HG03103 (cell line): Measurements from ENCODE around the gene GINS2.

Experiments
- ATAC-seq: cut with Tn5 transposase; IDR thresholded peaks from one replicate; pipeline ENCODE4 v1.9.1; 2021; ENCODE audit warnings: low read depth; ENCODE audit not compliant: unreplicated experiment

Gene GINS2

DNA sequence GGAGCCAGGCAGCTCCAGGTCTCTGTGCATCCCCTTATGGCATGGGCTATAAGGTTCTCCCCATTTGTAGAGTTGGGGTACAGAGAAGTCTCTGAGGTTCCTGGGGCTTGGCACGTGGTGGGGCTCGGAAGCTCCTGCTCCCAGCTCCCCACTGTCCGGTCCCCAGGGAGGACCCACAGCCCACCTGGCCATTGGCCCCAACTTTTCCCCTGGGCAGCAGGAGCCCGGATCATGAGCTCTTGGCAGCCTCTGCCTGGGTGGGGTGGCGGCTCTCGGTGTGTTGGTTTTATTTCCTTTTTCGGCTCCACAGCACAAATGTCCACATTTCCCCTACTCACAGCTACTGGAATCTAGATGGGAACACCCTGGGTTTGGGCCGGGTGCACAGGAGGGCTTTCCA, 45.1 kb downstream of the GINS2 start:
- ATAC-seq = no peak

GRCh38 chr16:85642762-85643358, 45.9 kb downstream of the GINS2 start:
- no peak for ATAC-seq

GRCh38 chr16:85641776-85642176, 47.0 kb downstream of the GINS2 start:
- no peak for ATAC-seq

DNA sequence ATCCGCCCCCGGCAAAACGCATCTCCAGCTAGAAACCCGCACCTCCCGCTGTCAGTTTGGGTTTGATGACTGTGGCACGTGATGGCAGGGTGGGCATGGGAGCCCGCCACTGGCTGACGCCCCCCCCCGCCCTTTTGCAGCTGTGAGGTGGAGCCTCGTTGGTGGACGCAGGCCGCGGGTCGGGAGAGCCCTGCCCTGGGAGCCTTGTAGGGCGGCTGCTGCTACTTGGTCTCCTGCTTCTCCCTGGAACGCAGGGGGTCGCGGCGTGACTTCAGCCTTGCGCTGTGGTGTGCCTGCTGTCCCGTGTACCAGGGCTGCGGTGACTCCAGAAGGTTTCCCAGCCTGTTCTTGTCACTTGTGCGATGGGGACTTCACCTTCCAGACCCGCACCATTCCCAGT, 47.4 kb downstream of the GINS2 start:
- no peak for ATAC-seq

DNA sequence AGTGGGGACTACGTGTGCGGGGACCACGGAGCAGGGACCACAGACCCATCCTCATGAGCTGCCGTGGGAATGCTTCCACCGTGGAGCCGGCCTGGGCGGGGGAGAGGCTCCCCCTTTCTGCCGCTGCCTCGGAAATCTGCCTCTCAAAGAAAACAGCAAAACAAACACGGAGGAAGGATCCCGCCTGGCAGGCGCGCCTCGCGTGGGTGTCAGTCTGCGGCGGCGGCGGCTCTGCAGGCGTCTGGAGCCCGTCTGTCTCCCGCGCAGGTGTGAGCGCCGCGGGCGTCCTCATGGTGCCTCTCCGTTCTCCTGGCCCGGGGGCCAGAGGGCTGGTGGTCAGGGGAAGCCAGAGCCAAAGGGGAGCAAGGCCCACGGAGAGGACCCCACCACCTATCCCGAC, 48.2 kb downstream of the GINS2 start:
- no peak for ATAC-seq

GRCh38 chr16:85640254-85640558, 48.5 kb downstream of the GINS2 start:
- no peak for ATAC-seq

DNA sequence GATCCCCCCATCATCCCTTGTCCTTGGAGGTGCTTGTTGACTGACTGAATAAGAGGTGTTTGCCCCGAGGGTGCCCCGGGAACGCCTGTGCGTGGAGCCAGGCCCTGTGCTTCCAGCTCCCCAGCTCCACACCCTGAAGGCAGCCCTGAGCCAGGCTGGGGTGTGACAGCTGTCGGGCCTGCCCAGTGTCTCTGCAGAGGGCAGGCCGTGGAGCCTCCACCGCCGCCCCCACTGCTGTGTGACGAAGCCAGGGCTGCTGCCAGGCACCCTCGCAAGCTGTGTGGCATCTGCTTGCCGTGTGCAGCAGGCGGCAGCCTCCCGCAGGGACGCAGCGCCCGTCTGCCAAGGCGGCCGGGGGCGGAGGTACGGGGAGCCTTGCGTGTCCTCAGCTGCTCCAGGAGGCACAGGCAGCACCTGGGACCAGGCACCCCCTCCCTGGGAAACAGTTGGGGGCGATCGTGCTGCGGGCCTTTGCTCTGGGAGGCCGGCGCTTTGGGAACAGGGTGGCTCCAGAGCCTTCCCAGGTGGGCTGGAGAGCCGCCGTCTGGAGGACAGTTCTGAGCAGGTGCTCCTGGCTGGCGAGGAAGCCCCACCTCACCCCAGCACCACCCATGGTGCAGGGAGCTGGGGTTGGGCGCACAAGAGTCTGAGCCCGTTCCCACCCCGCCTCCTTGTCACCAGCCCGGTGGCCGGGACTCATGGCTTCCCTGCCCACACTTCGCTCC, 49.1 kb downstream of the GINS2 start:
- ATAC-seq = no peak

GRCh38 chr16:85638695-85639409, 49.9 kb downstream of the GINS2 start:
- ATAC-seq = no peak

DNA sequence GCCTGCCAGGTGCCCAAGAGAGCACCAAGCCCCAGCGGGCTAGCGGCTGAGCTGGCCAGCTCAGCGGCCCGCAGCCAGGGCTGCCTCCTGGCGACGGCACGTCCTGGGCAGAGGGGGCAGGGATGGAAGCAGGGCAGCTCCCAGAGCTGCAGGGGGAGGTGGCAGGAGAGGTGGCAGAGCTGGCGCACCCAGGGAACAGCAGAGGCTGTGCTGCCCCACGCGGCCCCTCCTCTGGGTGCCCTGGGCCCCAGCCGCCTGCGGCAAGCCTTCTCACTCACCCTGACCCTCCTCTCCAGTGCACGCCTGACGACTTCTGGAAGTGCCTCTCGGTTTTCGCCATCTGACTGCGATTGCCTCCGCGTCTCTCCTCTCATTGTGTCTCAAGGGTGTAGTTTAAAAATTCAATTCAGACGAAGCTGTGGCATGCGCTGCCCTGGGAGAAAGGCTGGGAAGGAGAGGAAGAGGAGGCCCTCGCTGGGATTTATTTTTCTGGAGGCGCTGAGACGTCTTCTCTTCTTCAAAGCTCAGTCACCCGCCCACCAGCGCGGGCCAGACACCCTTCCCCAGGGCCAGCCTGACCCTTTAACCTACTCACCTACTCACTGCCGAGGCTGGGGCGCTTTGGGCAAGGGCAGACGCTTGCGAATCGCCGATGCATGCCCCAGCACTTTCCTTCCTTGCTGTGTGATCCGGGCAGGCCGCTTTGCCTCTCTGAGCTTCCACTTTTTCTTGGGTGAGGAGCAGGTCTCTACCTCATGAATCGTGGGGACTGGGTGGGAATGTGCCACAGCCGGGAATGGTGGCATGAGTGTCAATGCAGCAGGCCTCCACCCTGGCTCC, 50.7 kb downstream of the GINS2 start:
- ATAC-seq = no peak

GRCh38 chr16:85637061-85637807, 51.5 kb downstream of the GINS2 start:
- ATAC-seq = no peak

GRCh38 chr16:85636234-85636812, 52.4 kb downstream of the GINS2 start:
- ATAC-seq = no peak

DNA sequence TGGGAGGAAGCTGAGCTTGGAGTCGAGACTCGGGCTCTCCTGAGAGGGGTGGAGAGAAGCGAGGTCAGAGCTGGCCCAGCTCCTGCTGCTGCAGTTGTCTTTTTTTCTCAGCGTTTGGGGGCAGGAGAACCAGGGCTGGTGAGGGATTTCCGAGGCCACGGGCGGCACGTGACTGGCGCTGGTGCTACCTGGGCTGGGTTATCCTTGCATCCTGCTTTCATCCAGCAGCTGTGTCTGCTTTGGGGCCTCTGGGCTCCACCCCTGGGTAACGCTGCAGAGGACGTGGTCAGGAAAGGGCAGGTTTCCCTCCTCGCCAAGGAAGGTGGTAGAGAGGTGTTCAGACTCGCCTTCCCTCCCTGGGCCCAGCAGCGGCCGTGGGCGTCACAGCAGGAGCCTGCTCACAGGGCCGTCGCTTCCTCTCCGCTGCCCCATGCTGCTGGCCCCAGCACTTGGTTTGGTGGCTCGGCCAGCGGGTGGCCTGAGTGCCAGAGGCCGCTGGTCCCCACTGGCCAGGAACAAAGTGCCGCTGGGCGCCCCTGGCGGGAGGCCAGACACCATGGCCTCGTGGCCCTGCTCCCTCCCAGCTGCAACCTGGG, 53.1 kb downstream of the GINS2 start:
- ATAC-seq = no peak

GRCh38 chr16:85634747-85635544, 53.8 kb downstream of the GINS2 start:
- no peak for ATAC-seq

DNA sequence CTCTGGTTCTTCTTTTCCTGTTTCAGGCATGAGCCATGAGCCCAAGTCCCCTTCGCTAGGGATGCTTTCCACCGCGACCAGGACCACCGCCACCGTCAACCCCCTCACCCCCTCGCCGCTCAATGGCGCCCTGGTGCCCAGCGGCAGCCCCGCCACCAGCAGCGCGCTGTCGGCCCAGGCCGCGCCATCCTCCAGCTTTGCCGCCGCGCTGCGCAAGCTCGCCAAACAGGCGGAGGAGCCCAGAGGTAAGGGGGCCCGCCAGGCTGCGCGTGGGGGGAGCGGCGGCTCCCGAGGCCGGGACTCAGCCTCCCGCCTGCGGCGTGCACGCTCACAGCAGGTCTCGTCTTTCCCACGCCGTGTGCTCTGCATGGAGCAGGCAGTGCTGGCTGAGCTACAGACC, 54.9 kb downstream of the GINS2 start:
- ATAC-seq = no peak

DNA sequence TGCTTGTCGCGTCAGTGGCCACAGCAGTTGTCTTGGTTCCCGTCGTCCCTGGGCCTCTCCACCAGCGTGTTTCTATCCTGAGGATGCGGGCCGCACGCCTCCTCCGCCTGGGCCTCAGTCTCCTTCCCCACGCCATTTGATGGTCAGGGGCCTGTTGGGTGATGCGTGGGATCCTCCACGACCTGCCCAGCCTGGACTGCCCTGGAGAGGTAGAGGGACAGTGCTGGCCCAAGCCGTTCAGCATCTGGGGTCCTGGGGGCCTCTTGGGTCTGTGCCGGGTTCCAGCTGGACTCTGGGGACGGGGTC, 55.4 kb downstream of the GINS2 start:
- ATAC-seq = no peak

GRCh38 chr16:85632709-85633437, 55.9 kb downstream of the GINS2 start:
- ATAC-seq = no peak

DNA sequence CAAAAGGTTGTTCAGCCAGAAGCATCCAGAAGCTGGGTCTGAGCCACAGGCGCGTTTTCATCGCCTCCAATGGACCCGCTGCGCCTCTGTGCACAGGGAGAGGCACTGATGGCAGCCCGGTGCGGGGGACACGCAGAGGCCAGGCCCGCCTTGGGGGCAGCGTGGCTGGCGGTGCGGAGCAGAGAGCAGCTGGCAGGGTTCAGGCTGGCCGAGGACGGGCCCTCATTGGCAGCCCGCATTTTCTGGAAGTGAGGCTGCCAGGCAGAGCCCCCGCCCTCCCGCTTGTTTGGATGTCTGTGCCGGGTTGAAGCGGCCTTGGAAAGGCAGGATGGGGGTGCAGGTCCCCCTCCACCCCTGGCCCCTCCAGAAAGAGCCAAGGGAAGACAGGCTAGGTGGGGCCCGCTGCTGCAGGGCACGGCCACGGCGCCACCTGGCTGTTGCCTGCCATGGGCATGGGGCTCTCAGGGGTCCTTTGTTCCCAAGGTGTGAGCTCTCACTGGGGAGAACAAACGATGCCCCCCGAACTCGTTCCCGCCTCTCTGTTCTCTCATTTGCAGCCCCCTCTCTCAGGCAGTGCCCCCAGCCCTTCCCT, 56.9 kb downstream of the GINS2 start:
- no peak for ATAC-seq

GRCh38 chr16:85631230-85631629, 57.5 kb downstream of the GINS2 start:
- ATAC-seq = no peak
